ENCODE results near the gene PSMD13.
"Not testable (repeated sequence)": the region's sequence is repeated elsewhere in the genome, so short reads cannot be mapped to it uniquely, and the experiment has no call there.

PSMD13 gene

GRCh38 chr11:217704-218103, 19.1 kb upstream of the PSMD13 start:
- DNase-seq (ENCODE audit: low spot score) = no peak

- no peak for DNase-seq (ENCODE audit: low spot score)
Observed at GRCh38 chr11:218815-219593, 17.8 kb upstream of the PSMD13 start.

- DNase-seq (ENCODE audit: low spot score) = not testable (repeated sequence)
Observed at GRCh38 chr11:220641-221215, 16.0 kb upstream of the PSMD13 start.

GRCh38 chr11:221539-221938, 15.2 kb upstream of the PSMD13 start:
- no peak for DNase-seq (ENCODE audit: low spot score)

- DNase-seq (ENCODE audit: low spot score) = no peak
Observed at GRCh38 chr11:221998-222789, 14.6 kb upstream of the PSMD13 start.

DNA sequence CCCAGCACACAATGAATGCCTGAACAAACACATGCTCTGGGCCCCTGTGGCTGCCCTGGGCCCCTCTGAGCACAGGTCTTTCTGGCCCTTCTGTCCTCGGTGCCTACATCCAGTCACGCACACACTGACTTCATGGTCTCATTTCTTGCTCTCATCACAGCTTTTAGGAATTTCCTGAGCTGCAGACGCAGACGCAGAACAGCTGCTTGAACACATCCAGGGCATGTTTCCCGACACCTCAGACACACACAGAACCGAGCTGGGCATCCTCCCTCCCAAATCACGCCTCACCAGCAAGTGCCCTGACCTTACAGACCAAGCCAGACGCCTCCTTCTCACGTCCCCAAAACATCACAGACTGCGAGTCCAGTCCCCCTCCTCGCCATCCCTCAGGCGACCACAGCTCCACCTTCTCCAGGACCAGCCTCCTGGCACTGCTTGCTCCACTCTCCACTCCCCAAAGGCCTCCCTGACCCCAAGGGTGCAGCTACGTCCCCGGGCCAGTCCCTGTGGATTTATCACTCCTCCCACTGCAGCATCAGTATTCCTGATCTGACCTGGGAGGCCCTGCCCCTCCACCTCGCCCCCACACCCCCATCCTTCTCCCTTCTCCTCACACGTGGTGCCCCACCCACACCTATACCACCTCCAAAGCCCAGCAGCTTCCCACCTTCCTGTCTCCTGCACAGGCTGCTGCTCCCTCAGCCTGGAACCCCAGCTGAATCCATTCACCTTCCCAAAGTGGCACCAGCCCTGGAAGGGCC, 13.6 kb upstream of the PSMD13 start:
- peak; percentile 34 for DNase-seq (ENCODE audit: low spot score)

DNA sequence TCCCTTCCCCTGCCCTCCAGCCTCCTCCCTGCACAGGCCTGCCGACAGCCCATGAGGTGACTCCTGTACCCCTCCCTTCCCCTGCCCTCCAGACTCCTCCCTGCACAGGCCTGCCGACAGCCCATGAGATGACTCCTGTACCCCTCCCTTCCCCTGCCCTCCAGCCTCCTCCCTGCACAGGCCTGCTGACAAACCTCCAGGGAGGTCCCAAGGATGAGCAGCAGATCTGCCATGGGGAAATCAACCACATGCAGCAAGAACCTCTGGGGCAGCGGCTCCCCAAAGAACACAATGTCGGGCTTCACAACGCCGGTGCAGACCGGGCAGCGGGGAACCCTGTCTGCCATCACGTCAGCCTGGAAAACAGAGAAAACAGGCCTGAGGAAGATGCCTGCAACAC, 12.9 kb upstream of the PSMD13 start:
- DNase-seq (ENCODE audit: low spot score) = no peak

DNA sequence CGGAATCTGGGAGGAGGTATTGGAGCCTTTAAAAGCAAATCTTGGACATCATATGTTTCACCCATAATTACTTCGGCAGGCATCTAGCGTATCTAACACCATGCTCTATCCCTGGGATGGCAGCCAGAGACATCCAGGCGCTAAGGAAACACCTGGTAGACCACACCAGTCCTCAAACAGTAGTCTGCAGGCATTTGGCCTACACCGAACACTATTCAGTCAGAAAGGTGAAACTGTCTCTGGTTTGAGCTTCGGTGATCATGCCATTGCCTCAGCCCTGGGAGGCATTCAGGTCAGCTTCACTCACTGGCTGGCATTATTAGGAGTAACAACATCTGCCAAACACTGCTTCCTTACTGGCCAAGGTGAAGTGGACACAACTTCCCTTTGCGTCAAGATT, 12.4 kb upstream of the PSMD13 start:
- DNase-seq (ENCODE audit: low spot score) = no peak

- no peak for DNase-seq (ENCODE audit: low spot score)
Observed at GRCh38 chr11:225734-226453, 10.9 kb upstream of the PSMD13 start.

DNA sequence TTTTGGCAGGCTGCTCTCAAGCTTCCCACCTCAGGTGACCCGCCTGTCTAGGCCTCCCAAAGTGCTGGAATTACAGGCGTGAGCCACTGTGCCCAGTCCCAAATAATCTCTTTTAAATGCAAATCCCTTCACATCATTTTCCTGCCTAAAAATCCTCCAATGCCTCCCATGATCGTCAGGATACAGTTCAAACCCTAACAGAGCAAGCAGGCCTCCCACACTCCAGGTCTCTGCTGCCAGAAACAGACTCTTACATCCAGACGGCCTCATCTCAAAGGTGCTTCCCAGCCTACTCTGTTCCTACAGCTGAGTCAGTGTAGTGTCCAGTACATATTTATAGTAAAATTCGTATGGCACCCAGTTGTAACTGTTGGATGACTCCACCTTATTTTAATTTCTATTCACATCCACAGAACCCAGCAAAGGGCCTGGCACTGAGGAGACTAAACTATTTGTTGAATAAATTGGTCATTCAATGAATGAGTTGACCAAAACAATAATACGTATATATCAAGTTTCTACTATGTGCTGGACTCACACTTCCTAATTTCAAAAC, 8.9 kb upstream of the PSMD13 start:
- DNase-seq (ENCODE audit: low spot score) = no peak

DNA sequence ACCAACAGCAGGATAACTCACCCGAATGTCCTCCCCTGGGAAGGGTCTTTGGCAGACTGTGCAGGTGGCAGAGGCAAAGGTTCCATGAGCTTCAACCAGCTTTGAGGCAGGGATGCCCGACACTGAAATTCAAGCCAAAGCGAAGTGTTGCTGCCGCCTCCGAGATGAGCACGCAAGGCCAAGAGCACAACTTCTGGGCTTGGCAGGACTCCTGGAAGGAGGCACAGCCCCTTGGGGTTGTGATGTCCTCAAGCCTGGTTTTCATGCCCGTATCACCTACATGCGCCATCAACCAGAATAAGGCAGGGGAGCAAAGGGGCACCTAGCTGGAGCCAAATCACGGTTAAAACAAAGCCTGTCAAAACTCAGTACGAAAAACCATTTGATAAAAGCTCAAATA, 6.3 kb upstream of the PSMD13 start:
- no peak for DNase-seq (ENCODE audit: low spot score)

DNA sequence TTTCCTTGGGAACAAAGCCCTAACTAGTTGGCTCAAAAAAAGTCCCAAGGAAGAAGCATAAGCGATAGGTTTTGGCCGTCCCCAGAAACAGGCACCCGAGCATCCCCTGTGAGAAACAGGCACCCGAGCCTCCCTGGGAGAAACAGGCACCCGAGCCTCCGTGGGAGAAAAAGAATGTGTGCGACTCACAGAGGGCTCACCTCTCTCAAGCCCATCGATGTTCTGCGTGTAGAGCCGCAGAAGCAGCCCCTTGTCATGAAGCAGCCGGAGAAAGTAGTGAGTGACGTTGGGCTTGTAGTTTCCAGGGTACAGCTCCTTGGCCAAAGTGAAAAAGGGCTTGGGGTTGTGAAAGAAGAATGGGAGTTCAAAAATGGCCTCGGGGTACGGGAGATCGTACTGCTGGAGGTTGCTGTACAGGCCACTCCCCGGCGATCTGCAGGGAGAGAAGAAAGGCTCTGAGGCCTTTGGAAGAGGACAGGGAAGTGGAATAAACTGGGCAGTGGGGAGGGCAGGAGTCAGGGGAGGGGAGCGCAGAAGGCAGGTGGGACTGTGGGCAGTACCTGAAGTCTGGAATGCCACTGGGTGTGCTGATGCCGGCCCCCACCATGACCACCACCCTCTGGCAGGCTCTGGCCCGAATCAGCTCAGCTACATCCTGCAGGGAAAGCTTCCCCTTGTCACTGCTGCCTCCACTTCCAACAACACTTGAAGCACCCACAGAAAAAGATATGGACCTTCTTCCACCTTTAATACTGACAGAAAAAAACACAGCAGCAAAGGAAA, 3.8 kb upstream of the PSMD13 start:
- DNase-seq (ENCODE audit: low spot score) = no peak

- no peak for DNase-seq (ENCODE audit: low spot score)
Observed at GRCh38 chr11:235180-235579, 1.6 kb upstream of the PSMD13 start.

DNA sequence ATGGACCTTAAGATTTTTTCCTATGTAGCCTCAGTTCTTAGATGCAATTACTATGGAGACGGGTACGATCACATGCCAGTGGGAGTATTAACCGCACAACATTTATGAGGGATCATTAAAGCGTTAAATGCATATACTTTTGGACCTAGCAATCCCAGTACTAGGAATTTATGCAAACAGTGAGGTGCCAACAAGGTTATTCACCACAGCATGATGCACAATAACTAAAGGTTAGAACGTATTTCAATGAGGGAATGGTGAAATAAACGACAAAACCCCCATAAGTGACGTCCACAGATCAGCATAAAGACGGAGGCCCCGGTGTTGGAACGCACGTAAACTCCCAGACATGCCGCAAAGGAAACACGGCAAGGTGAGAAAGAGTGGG, 1.2 kb upstream of the PSMD13 start:
- peak; percentile 42 for DNase-seq (ENCODE audit: low spot score)

GRCh38 chr11:235997-236773, 591 bp upstream of the PSMD13 start, which contains the start of gene SIRT3:
Gene SIRT3 (minus strand): TSS chr11:236342. CDS start chr11:236328, 14 bp downstream.
- peak; percentile 65 for DNase-seq (ENCODE audit: low spot score)

GRCh38 chr11:238346-238745, 1.6 kb downstream of the PSMD13 start:
- not testable (repeated sequence) for DNase-seq (ENCODE audit: low spot score)

DNA sequence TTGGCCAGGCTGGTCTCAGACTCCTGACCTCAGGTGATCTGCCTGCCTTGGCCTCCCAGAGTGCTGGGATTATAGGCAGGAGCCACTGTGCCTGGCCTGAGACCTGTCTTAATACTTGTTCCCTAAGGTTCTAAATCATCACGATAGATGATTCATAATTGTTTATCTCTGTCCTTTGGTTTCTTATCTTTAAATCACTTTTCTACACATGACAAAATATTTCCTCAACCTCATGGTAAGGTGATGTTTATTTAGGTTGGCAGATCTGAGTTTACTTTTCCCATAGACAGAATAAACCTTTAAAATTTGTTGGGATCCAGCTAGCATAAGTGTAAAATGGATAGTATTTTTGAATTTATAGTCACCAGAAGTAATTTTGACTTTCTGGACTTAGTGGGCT, 3.5 kb downstream of the PSMD13 start:
- DNase-seq (ENCODE audit: low spot score) = no peak

DNA sequence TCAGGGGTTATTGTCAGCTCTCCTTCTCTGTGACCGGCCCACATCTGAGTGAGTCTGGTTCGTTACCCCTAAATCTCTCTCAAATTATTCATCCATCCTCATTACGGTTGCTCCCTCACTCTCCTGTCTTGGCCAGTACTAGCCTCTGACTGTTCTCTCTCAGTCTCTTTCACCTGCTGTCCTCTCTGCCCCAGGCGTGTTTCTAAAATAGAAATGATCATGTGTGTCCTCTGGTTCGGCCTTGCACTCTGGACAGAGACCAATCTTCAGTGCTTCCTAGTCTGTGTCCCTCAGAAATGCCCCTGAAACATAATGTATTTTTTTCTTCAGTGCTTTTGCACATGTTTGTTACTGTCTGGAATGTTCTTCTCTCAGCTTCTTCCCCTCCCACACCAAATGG, 4.9 kb downstream of the PSMD13 start:
- DNase-seq (ENCODE audit: low spot score) = no peak

GRCh38 chr11:244376-244775, 7.6 kb downstream of the PSMD13 start:
- no peak for DNase-seq (ENCODE audit: low spot score)

GRCh38 chr11:249062-249461, 12.3 kb downstream of the PSMD13 start:
- DNase-seq (ENCODE audit: low spot score) = no peak
